Measurements from ENCODE around the gene AFF3.
"Not testable (repeated sequence)": the region's sequence is repeated elsewhere in the genome, so short reads cannot be mapped to it uniquely, and the experiment has no call there.

Gene AFF3

DNA sequence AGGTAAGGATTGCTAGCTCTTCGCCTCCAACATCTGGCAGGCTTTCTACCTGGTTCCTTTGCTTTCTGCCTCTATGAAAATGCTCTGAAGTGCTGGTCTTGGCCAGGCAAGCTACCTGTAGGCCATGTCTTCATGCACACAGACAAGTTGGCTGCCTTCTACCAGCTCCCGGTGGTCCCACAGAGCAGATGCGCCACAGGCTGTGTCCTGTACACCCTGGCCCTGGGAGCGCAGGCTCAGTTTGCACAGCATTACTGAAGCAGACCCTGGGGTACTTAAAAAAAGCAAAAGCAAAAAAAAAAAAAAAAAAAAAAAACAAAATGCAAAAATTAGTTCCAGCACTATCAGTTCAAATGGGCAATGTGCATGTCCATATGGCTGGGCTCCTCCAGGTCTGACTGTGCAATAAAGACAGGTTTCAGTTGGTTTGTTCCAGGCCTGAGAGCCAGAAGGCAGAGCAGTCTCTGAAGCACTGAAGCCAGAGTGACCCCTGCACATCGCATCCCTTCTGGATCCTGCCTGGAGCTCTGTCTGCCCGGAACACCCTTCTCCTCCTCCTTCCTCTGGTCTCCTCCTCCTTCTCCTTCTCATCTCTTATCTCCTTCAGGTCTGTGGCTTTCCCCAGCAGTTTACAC lies 364.6 kb downstream of the AFF3 start:
- DNase-seq = no peak

DNA sequence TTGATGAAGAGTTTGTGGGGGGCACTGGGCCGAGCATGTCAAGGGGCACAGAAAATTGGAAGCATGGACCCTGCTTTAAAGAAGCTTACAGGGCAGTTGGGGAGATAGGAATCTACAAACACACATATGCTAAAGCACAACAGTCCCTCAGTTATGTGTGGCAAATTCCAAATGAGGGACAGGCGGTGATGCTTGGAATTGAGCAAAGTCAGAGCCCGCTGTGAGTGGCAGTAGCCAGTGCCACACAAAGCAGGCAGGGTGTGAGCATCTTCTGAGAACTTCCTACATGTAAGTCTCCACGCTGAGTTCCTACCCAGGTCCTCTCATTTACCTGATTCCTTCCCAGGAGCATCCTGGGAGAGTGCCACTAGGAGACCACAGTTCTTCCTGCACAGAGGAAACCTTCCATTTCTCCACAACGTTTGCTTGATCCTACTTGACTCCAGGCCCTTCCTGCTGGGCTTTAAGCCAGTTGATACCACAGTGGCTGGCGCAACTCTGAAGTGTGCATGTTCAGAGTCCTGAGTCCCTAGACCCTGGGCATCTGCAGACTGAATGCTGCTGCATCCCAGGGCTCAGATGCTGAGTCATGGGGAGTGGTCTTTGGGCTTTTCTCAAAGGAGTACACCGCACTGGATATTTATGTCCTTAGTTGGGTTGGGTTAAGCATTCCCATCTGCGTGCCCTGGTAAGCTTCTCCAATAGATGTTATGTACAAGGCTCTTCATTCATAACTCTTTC lies 365.3 kb downstream of the AFF3 start:
- DNase-seq = no peak

DNA sequence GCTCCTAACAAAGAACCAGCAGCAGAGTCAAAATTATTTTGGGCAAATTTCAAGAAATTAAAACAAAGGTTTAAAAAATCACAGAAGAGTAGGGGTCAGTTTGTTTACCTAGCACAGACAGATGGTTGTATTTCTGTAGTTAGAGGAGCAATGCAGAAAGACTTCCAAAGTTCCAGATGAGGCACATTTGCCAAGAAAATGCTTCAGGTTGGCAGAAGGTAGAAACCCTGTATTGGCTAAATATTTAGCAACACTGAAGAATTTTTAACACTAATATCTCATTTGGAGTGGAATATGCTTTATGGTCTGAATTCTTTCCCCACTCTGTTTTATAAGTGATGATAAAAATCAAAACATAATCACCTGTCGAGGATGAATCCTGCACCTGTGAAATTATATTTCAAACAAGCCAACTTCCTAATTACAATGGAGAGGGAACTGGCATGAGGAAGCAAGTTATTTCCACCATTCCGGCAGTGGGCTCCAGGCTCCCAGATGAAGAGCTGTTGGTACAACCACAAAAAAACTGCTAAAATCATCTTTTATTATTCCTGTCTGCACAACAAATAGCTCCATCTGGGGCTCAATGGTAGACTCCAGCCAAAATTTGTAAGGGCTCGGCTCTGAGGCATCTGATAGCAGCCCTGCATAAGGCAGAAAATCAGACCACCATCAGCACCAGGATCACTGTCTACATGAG lies 366.0 kb downstream of the AFF3 start:
- no peak for DNase-seq

DNA sequence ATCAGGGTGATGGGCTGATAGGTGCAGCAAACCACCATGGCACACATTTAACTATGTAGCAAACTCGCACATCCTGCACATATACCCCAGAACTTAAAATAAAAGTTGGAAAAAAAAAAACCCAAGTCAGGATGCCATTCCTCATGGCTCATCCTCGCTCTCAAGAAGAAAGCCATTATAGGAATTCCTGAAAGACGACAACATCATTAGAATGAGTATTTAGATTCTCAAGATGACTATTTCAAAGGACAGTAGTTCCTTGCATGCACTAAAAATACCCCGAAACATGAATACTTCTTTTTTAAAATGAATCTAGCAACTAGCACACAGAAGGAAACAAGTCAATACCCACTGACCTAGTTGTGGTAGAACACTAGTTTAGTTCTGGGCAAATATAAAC lies 366.8 kb downstream of the AFF3 start:
- no peak for DNase-seq

DNA sequence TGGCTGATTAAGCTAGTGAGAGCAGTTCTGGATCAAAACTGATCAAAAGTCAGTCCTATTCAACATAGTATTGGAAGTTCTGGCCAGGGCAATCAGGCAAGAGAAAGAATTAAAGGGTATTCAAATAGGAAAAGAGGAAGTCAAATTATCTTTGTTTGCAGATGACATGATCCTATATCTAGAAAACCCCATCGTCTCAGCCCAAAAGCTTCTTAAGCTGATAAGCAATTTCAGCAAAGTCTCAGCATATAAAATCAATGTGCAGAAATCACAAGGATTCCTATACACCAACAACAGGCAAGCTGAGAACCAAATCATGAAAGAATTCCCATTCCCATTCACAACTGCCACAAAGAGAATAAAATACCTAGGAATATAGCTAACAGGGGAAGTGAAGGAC lies 368.7 kb downstream of the AFF3 start:
- DNase-seq = not testable (repeated sequence)

DNA sequence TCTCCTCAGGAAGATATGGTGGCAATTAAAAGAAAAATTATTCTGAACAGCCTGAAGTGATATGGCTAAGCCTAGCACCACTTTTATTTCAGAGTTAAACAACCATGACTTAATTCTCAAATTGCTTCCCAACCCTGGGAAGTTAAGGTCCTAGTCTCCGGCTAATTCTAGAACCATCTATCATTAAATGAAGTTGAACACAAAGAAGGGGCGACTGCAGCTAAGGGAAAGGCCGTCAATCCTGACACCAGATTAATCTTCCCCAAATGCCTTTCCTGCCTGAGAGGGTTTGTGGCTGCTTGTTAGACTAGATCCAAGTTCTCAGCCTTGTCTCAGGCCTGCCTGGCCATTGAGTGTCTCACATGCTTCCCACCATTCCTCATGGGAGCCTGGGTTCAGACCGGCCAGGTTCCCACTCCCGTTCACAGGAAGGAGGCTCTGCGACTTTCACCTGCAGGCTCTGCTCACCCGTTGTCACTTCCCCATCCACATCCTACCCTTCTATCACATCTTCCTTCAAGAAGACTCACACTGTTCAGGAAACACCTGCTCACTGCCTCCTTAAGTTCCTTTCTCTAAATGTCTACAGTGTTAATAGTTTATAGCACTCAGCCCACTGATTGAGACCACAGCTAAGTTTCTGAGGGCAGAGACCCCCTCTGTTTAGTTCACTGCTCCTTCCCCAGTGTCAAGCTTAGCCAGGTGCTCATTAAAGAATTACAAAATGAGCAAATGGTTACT lies 369.6 kb downstream of the AFF3 start:
- no peak for DNase-seq

DNA sequence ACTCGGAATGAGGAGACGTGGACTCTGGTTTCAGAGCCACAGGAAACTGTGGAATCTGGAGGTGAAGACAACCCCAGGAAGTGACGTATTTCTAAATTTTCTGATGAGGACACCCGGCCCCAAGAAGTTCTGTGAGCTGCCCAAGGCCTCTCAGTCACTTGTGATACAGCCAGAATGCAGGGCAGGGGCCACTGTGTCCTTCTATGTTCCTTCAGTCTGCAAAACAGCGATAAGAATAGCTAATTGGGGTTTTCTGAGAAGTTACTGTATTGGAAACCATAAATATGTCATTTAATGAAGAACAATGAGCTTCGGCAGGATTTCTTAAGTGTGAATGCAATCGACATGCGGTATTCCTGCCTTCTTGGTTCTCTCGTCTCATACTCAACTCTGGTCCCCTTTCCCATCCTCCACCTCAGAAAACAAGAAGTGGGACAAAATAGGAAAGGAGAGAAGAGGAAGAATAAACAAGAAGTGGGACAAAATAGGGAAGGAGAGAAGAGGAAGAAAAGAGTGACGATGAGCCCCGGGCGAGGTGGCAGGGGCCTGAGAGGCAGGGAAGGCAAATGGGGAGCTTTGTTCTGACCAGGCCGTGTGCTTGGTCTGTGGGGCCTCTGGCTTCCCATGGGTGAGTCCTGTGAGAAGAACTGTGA lies 370.6 kb downstream of the AFF3 start:
- DNase-seq = no peak

DNA sequence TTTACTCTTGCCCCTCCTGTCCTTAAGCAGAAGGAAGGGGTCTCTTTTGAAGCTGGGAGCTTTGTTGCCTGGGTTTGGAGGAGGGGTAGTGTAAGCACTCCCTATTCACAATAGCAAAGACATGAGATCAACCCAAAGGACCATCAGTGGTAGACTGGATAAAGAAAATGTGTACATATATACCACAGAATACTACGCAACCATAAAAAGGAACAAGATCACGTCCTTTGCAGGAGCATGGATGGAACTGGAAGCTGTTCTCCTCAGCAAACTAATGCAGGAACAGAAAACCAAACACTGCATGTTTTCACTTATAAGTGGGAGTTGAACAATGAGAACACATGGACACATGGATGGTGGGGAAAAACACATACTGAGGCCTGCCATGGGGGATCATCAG lies 371.5 kb downstream of the AFF3 start:
- no peak for DNase-seq

DNA sequence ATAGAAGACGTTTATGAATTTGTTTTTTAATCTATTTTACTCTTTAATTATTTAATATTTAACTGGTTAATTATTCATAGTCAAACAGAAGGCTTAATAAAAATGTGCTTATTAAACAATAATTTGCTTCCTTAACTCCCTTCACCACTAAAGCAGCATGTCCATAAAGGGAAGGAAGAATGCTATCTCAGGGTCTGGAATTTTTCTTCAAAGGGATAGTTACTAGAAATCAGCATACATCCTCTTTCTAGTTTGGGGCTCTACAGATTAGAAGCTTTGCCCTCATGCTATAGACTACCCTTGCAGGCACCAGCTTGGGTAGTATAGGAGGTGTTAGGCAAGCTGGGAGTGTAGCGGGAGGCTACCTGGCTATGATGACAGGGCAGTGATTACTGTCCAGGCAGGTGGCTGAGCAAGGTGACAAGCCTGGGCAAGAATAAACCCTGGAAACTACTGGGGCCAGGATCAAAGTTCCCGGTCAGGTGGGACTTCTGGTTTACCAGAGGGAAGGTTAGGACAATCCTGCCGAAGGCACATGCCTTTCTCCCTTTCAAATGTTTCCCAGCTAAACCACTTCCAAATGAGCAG lies 376.6 kb downstream of the AFF3 start:
- DNase-seq = no peak

DNA sequence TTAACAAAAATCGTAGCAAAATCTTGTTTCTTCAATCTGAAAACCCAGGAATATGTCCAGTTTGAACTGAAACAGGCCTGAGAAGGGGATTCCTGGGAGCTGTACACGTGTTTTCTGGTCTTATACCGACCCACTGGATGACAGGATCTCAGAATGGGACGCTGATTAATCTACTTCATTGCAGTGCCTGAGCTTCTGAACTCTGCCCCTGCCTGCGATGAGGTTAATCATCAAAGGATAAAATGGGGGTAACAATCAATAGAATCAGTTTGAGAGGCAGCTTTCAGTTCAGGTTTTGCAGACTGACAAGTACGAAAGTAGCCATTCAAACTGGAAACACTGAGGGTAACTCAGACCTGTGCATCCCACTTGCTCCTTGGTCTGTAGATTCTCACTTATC lies 378.6 kb downstream of the AFF3 start:
- no peak for DNase-seq

DNA sequence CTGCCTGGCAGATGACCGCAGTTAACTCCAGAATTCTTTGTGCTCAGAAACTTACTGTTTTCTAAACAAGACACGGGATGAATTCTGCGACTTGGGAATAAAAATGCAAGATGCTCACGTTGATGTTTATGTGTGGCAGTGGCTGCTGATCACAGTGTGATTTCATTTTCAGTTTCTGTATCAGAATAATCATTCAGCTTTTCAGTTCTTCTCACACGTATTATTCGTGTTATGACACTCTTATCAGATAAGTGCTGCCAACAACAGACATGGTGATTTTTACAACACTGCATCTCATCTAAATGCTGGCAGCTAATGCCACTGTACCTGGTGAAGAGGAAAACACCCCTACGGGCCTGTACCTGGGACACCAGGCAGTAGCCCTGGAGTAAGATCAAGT lies 379.7 kb downstream of the AFF3 start:
- no peak for DNase-seq

DNA sequence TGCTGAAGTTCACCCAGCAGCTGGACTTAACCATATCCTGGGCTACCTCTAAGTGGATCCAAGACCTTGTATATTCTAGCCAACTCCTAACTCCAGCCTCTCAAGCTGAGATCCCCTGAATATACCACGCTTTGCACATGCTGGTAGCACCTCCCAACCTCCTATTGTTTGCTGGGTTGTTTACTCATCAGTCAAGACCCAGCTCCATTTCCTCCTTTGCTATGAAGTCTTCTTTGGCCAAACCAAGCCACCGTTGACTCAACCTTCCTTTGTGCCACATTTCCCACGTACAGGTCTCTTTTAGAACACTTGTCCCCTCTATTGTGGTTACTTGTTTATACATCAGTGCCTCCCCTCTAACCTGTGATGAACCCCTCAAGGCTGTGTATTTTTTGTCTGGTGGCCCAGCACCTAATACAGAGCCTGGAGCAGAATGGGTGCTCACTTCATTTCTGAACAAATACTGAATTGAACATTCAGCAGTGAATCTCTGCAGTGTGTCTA lies 384.7 kb downstream of the AFF3 start:
- no peak for DNase-seq

DNA sequence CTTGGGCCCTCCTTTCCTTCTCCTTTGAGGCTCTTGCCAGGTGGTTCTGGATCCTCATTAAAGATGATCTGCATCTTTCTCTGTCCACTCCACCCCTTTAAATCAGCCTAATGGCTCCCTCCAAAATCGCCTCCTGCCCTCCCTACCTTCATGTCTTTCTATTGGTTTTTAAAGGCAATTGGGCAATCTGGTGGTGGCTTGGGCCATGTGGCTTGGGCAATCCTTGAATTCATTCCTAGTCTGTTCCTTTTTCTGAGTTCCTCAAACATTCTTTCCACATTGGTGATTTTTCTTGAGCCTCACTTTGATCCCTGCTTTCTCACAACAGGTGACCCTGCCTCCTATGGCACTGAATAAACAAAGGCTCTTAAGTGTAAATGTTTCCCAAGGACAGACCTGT lies 386.3 kb downstream of the AFF3 start:
- no peak for DNase-seq

DNA sequence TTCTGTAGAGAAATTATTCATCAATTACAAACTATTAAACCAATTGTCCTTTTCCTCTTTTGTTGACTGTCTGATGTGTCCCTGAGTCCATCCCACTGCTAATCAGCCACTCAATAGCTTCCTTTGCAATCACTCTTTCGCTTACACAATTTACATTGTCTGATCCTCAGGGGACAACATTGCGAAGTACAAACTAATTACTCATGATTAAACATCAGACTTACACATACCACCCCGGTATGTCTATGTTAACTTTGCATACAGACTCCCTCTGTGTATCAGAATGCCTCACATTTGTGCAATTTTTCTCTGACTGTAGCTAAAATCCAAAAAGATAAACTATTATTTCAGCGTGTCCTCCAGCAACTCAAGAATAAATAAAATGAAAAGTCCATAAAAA lies 388.2 kb downstream of the AFF3 start:
- DNase-seq = no peak

DNA sequence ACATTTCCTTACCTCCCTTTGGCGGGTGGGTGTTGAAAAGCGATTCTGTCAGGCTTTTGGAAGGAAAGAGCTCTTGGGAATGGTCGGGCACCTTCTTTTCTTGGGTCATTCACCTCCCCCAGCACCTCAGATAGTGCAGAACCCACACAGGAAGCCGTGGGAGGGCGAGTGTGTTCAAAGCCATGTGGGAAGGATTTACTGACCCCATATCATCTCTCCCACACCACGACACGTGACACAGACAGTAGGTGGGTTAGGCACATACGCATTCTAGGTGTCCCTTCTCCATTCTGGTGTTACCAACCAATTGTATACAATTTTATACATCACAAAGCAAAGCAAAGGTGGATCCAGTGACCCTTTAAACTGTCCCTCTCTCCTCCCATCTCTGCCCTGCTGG lies 388.9 kb downstream of the AFF3 start:
- no peak for DNase-seq

DNA sequence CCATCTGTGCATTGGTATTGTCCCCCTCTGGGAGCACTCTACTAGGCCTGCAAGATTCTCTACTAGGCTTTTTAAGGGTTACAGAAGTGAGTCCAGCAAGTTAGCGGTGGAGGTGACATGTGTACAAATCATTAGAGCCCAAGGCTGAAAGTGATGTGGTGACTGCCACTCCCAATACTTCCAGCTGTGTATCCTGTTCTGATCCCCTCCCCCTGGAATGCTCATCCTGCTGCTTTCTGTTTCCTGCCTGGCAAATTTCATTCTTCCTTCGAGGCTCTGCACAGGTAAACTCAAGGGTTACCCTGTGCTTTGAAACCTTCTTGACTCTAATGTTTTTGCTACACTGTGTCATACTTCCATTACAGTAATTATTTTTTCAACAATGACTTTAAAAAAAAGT lies 394.0 kb downstream of the AFF3 start:
- DNase-seq = no peak

DNA sequence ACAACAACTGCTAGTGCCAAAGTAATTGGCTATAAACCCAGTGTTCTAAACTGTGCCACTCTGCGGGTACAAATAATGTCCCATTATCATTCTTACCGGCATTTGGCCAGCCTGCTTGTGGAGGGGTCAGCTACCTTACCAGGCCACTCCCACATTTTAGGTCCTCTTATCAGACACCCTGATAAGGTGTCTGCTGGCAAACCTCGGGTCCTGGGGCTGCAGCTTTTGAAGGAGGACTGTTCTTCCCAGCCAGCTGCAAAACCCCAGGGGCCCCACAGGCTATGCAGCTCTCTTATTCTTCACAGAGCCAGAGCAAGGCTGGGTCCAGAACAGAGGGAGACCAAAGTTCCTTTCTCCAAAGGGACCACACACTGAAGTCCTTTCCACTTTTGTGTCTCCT lies 394.5 kb downstream of the AFF3 start:
- DNase-seq = no peak

DNA sequence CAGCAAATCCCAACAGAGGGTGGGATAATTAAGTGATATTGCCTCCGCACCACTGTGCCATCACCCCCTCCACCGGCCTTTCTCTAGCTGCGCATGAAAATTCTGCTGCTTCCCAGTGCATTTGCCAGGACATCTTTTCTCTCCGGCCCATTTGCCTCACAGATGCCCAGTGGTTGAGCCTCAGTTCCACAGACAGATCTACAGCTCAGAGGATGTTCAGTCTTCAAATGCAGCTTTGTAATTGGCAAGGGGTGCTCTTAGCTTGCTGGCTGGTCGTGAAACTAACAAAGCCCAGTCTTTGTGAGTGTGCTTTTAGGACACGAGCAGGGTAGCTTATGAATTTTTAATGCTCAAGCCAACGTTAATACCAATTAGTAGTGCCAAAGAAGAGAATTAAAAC lies 399.2 kb downstream of the AFF3 start:
- DNase-seq = no peak

DNA sequence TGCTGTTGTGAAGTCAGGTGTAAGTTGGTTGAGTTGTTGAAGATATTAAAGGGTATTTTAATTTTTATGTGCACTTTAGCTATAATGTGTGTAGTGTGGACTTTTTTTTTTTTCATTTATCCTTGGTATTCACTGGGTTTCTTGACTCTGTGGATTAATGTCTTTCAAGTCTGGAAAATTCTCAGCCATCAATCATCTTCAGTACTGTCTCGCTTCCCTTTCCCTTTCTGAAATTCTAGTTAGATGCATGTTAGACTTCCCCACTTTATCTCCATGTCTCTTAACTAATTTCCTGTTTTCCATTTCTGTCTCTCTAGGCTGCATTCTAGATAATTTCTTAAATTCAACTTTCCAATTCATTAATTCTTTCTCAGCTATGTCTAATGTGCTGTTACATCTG lies 404.9 kb downstream of the AFF3 start:
- no peak for DNase-seq

DNA sequence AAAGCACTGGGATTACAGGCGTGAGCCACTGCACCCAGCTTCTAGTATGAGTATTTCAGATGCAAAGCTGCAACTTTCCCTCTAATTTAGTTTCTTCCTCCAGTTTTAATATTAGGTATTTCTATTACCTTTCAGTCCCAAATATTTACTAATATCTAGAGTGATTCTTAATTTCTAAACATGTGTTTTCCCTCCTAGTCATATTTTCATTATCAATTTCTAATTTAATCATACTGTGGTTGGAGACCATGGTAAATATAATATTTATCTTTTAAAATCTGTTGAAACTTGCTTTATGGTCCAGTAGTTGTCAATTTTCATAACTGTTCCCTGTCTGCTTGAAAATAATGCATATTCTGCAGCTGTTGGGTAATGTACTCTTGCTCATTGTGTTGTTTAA lies 406.6 kb downstream of the AFF3 start:
- DNase-seq = no peak

DNA sequence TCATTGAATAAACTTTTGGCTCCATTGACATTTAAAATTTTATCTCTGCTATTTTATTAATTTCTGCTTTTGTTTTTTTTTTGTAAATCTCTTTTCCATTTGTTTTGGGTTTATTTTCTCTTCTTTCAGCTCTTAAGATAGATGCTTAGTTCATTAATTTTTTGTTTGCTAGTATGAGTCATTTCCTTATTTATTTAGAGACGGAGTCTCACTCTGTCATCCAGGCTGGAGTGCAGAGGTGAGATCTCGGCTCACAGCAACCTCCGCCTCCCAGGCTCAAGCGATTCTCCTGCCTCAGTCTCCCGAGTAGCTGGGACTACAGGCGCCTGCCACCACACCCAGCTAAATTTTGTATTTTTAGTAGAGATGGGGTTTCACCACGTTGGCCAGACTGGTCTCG lies 407.1 kb downstream of the AFF3 start:
- not testable (repeated sequence) for DNase-seq

DNA sequence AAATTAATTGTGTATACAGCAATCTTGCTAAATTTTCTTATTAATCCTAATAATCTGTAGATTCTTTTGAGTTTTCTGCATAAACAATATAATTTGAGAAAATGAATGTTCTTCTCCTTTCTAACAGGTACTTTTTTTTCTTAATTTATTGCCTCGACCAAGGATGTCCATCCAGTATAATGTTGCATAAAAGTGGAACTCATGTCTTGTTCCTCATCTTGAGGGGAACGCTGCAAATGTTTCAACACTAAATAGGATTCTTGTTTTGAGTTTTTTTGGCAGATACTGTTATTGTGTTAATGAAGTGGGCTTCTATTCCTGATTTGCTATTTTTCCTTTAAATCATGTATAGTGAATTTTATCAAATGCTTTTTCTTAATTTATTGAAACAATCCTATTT lies 408.2 kb downstream of the AFF3 start:
- DNase-seq = no peak
